ENCODE results near the gene GPC1. TPM values are rescaled to one million over a fixed set of nuclear protein-coding genes. Genes with fewer than 3 reads are reported as not detected.
A peak's percentile ranks its signal among the peaks of the same experiment; 100 is the strongest.
"Not testable (repeated sequence)": the region's sequence is repeated elsewhere in the genome, so short reads cannot be mapped to it uniquely, and the experiment has no call there.

Gene GPC1
- total RNA-seq, 1 donor from 2014 or later = 155 TPM

DNA sequence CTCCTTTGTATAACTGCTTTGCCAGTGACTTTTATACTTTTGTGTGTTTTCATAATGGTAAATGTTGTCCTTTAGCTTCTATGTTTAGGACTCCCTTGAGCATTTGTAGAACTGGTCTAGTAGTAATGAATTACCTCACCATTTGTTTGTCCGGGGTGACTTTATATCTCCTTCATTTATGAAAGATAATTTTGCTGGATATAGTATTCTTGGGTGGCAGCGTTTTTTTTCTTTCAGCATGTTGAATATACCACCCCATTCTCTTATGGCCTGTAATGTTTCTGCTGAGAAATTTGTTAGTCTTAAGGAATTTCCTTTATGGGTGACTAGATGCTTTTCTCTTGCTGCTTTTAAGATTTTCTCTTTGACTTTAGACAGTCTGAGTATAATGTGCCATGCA, 56.0 kb downstream of the GPC1 start:
- Mint-ChIP-seq H3K4me1 (ENCODE audit: low read depth, unreplicated experiment) (no peaks in the 10 kb centered on the region), H3K36me3 (ENCODE audit: unreplicated experiment) (peaks cover 31% of the 10 kb centered on the region), H3K9me3 (ENCODE audit: unreplicated experiment) (peaks cover 23% of the 10 kb centered on the region), H3K27me3 (ENCODE audit: unreplicated experiment) (peaks cover 8% of the 10 kb centered on the region), H3K27ac (ENCODE audit: unreplicated experiment) (no peak overlapping the region), H3K4me3 (ENCODE audit: unreplicated experiment) (no peak overlapping the region)
- TF ChIP-seq, protein P1, sequence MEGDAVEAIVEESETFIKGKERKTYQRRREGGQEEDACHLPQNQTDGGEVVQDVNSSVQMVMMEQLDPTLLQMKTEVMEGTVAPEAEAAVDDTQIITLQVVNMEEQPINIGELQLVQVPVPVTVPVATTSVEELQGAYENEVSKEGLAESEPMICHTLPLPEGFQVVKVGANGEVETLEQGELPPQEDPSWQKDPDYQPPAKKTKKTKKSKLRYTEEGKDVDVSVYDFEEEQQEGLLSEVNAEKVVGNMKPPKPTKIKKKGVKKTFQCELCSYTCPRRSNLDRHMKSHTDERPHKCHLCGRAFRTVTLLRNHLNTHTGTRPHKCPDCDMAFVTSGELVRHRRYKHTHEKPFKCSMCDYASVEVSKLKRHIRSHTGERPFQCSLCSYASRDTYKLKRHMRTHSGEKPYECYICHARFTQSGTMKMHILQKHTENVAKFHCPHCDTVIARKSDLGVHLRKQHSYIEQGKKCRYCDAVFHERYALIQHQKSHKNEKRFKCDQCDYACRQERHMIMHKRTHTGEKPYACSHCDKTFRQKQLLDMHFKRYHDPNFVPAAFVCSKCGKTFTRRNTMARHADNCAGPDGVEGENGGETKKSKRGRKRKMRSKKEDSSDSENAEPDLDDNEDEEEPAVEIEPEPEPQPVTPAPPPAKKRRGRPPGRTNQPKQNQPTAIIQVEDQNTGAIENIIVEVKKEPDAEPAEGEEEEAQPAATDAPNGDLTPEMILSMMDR (IDR thresholded peaks at IDR 0.05; ENCODE audit: partially characterized antibody, unreplicated experiment) = no peak
- DNase-seq = no peak

- Mint-ChIP-seq H3K27ac (ENCODE audit: unreplicated experiment) (no peak overlapping the region), H3K9me3 (ENCODE audit: unreplicated experiment) (peaks cover 15% of the 10 kb centered on the region), H3K4me3 (ENCODE audit: unreplicated experiment) (no peak overlapping the region), H3K36me3 (ENCODE audit: unreplicated experiment) (peaks cover 22% of the 10 kb centered on the region), H3K4me1 (ENCODE audit: low read depth, unreplicated experiment) (no peaks in the 10 kb centered on the region), H3K27me3 (ENCODE audit: unreplicated experiment) (peaks cover 8% of the 10 kb centered on the region)
- TF ChIP-seq, protein P1 (IDR thresholded peaks at IDR 0.05; ENCODE audit: partially characterized antibody, unreplicated experiment) = no peak
- DNase-seq = no peak
Measured at GRCh38 chr2:240494194-240494793, 58.8 kb downstream of the GPC1 start.

GRCh38 chr2:240494942-240495341, 59.5 kb downstream of the GPC1 start:
- Mint-ChIP-seq H3K36me3 (ENCODE audit: unreplicated experiment) (peaks cover 22% of the 10 kb centered on the region), H3K9me3 (ENCODE audit: unreplicated experiment) (peaks cover 13% of the 10 kb centered on the region)
- TF ChIP-seq, protein P1 (IDR thresholded peaks at IDR 0.05; ENCODE audit: partially characterized antibody, unreplicated experiment) = peak; percentile 19
- not testable (repeated sequence) for H3K27me3 Mint-ChIP-seq (ENCODE audit: unreplicated experiment); H3K4me3 Mint-ChIP-seq (ENCODE audit: unreplicated experiment); DNase-seq; H3K27ac Mint-ChIP-seq (ENCODE audit: unreplicated experiment); H3K4me1 Mint-ChIP-seq (ENCODE audit: low read depth, unreplicated experiment)

DNA sequence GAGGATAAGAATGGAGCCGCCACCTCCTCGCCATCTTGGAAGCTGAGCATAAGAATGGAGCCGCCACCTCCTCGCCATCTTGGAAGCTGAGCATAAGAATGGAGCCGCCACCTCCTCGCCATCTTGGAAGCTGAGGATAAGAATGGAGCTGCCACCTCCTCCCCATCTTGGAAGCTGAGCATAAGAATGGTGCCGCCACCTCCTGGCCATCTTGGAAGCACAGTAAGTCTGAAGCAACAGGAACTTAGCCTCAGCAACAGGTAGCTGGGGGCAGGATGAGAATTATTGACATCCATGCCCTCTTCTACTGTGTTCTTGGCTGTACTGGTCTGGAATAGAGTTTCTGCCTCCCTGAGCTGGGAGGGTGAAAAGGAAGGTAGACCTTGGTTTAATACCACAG, 61.6 kb downstream of the GPC1 start:
- peaks cover 21% of the 10 kb centered on the region for H3K36me3 Mint-ChIP-seq (ENCODE audit: unreplicated experiment)
- not testable (repeated sequence) for H3K9me3 Mint-ChIP-seq (ENCODE audit: unreplicated experiment); H3K4me1 Mint-ChIP-seq (ENCODE audit: low read depth, unreplicated experiment); H3K27me3 Mint-ChIP-seq (ENCODE audit: unreplicated experiment); DNase-seq; H3K27ac Mint-ChIP-seq (ENCODE audit: unreplicated experiment); H3K4me3 Mint-ChIP-seq (ENCODE audit: unreplicated experiment)
- TF ChIP-seq, protein P1 (IDR thresholded peaks at IDR 0.05; ENCODE audit: partially characterized antibody, unreplicated experiment) = peak; percentile 22

- Mint-ChIP-seq H3K4me3 (ENCODE audit: unreplicated experiment) (no peak overlapping the region), H3K27me3 (ENCODE audit: unreplicated experiment) (peaks cover 2% of the 10 kb centered on the region), H3K9me3 (ENCODE audit: unreplicated experiment) (peaks cover 3% of the 10 kb centered on the region), H3K27ac (ENCODE audit: unreplicated experiment) (no peak overlapping the region), H3K4me1 (ENCODE audit: low read depth, unreplicated experiment) (no peaks in the 10 kb centered on the region), H3K36me3 (ENCODE audit: unreplicated experiment) (peaks cover 15% of the 10 kb centered on the region)
- DNase-seq = no peak
- TF ChIP-seq, protein P1 (IDR thresholded peaks at IDR 0.05; ENCODE audit: partially characterized antibody, unreplicated experiment) = no peak
Measured at GRCh38 chr2:240498171-240498957, 62.9 kb downstream of the GPC1 start.
